Activated CD4-positive, alpha-beta T cell treated with anti-CD3 and anti-CD28 coated beads, Interleukin-10, Interleukin-2, amounts not matched to agents 100 ng/mL and 50 ng/mL, durations not matched to agents 16 hours and 8 hours (primary cell): ENCODE data around the gene GFM1.

ENCODE experiments used
- DNase-seq: peaks from one replicate; pipeline ENCODE4 v3.0.0-alpha.2; 2020

Gene GFM1

GRCh38 chr3:158728061-158728377 lies 83.7 kb downstream of the GFM1 start:
- no peak for DNase-seq

GRCh38 chr3:158728851-158729250 lies 84.5 kb downstream of the GFM1 start:
- DNase-seq: no peak

GRCh38 chr3:158731486-158731885 lies 87.2 kb downstream of the GFM1 start:
- no peak for DNase-seq

GRCh38 chr3:158731938-158732855 lies 87.9 kb downstream of the GFM1 start, which contains the start of gene RARRES1:
Gene RARRES1 (minus strand): TSS chr3:158732457. CDS start chr3:158732415, 42 bp downstream.
- DNase-seq: peak; percentile 50

- DNase-seq: no peak
Observed at GRCh38 chr3:158732856-158733200, 88.5 kb downstream of the GFM1 start.

GRCh38 chr3:158733656-158734055 lies 89.3 kb downstream of the GFM1 start:
- DNase-seq: no peak

GRCh38 chr3:158735296-158736033 lies 91.1 kb downstream of the GFM1 start:
- DNase-seq: no peak

GRCh38 chr3:158737410-158737809 lies 93.1 kb downstream of the GFM1 start:
- no peak for DNase-seq

- DNase-seq: no peak
Observed at GRCh38 chr3:158737976-158738615, 93.8 kb downstream of the GFM1 start.

GRCh38 chr3:158738653-158739052 lies 94.3 kb downstream of the GFM1 start:
- no peak for DNase-seq

GRCh38 chr3:158739078-158739477 lies 94.8 kb downstream of the GFM1 start:
- DNase-seq: no peak

- DNase-seq: no peak
Observed at GRCh38 chr3:158739661-158740060, 95.3 kb downstream of the GFM1 start.
